ENCODE measurements around the gene CHI3L1.

CHI3L1 gene

DNA sequence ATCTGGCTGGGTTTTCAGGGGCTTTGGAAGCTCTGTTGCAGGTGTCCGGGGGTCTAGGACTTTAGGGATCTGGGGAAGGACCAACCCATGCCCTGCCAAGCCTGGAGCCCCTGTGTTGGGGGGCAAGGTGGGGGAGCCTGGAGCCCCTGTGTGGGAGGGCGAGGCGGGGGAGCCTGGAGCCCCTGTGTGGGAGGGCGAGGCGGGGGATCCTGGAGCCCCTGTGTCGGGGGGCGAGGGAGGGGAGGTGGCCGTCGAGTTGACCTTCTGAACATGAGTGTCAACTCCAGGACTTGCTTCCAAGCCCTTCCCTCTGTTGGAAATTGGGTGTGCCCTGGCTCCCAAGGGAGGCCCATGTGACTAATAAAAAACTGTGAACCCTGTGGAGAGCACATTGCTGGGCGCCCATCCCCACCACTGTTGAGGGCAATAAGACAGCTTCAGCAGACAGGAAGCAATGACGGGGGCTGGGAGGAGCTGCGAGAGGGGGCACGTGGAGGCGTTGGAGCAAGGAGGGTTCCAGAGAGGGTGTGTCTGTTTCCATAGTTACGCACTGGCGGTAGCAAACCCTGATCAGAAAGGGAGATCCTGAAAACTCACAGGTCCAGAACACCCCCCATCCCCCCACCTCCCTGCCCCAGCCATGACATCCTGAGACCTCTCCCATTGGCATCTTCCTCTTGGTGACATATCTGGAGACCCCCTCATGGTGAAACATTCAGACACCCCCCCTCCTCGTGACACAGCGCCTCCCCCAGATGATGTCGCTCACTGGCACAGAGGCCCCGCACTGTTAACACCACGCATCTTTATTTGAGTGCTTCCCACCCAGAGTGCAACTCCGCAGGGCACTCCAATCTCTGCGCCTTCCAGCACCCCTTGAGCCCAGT, 19.2 kb downstream of the CHI3L1 start:
- no peak for DNase-seq

DNA sequence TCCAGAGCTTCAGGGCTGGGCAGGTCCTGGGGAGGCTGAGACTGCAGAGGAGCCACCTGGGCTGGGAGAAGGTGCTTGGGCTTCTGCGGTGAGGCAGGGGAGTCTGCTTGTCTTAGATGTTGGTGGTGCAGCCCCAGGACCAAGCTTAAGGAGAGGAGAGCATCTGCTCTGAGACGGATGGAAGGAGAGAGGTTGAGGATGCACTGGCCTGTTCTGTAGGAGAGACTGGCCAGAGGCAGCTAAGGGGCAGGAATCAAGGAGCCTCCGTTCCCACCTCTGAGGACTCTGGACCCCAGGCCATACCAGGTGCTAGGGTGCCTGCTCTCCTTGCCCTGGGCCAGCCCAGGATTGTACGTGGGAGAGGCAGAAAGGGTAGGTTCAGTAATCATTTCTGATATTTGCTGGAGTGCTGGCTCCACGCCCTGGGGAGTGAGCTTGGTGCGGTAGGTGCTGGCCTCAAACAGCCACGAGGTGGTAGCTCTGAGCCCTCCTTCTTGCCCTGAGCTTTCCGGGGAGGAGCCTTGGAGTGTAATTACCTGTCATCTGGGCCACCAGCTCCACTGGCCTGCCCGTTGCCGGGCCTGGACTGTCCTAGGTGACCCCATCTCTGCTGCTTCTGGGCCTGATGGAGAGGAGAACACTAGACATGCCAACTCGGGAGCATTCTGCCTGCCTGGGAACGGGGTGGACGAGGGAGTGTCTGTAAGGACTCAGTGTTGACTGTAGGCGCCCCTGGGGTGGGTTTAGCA, 20.1 kb downstream of the CHI3L1 start:
- no peak for DNase-seq

DNA sequence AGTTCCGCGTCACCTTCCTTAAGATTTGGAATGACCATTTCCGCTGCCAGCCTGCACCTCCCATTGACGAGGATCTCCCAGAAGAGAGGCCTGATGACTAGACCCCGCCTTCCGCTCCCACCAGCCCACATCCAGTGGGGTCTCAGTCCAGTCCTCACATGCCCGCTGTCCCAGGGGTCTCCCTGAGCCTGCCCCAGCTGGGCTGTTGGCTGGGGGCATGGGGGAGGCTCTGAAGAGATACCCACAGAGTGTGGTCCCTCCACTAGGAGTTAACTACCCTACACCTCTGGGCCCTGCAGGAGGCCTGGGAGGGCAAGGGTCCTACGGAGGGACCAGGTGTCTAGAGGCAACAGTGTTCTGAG, 20.7 kb downstream of the CHI3L1 start:
- DNase-seq, result no peak

GRCh38 chr1:203165101-203165799, 21.3 kb downstream of the CHI3L1 start:
- no peak for DNase-seq

GRCh38 chr1:203163891-203164635, 22.4 kb downstream of the CHI3L1 start:
- DNase-seq, result no peak

DNA sequence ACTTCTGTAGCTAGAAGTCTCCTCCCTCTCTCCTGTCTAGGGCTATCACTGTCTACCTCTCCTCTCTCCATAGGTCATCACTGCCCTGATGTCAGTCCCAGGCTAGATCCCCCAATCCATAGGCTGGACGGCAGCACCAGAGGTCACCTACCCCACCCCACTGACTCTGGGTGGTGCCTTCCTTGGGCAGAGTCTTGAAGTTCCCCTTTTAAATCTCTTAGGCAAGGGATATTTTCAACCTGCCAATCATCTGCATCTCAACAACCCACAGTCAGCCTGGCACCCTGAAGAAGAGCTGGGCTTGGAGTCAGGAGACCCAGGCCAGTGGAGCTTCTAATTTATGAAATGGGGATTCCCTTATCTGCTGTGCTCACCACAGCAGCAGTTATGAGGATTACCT, 24.1 kb downstream of the CHI3L1 start:
- no peak for DNase-seq

DNA sequence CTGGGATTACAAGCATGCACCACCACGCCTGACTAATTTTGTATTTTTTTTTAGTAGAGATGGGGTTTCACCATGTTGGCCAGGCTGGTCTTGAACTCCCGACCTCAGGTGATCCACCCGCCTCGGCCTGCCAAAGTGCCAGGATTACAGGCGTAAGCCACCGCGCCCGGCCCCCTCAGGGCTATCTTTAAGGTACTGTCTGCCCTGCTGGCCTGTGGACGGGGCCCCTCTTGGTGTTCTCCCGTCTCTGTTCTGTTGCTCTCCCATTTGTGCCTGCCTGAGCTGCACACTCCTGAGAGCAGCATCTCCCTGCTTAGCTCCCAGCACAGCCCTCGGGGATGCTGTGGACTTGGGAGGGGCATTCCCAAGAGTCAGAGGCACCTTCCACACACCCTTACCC, 24.8 kb downstream of the CHI3L1 start:
- no peak for DNase-seq

GRCh38 chr1:203161175-203161574, 25.3 kb downstream of the CHI3L1 start:
- no peak for DNase-seq

DNA sequence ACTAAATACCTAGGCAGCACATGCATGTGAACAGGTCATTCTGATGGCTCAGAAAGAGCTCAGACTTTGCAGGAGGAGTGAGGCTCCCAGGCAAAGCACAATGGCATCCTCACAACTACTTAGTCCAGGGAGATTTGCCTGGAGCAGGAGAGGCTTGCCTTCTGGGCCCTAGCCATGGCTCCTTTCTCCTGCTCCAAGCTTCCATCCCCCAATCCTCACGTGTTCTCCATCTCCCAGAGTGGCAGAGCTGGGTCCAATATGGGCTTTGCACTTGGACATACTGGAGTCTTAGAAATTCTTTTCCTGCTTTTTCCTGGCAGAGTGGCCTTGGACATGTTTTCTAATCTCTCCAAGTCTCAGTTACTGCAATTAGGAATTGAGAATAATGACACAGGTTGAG, 26.7 kb downstream of the CHI3L1 start:
- DNase-seq, result no peak

- no peak for DNase-seq
Measured at GRCh38 chr1:203158960-203159665, 27.4 kb downstream of the CHI3L1 start.

DNA sequence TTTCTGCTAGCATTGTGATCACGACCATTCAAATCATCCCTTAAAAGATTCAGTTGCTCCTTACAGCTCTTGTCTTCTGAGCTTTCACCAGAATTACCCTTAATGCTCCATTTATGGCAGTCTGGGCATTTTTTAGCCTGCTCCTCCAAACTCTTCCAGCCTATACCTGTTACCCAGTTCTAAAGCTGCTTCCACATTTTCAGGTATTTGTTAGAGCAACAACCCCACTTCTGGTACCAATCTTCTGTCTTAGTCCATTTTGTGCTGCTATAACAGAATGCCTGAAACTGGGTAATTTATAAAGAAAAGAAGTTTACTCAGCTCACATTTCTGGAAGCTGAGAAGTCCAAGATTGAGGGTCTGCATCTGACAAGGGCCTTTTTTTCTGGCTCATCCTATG, 28.1 kb downstream of the CHI3L1 start:
- no peak for DNase-seq

- DNase-seq, result no peak
Measured at GRCh38 chr1:203156280-203156679, 30.2 kb downstream of the CHI3L1 start.

DNA sequence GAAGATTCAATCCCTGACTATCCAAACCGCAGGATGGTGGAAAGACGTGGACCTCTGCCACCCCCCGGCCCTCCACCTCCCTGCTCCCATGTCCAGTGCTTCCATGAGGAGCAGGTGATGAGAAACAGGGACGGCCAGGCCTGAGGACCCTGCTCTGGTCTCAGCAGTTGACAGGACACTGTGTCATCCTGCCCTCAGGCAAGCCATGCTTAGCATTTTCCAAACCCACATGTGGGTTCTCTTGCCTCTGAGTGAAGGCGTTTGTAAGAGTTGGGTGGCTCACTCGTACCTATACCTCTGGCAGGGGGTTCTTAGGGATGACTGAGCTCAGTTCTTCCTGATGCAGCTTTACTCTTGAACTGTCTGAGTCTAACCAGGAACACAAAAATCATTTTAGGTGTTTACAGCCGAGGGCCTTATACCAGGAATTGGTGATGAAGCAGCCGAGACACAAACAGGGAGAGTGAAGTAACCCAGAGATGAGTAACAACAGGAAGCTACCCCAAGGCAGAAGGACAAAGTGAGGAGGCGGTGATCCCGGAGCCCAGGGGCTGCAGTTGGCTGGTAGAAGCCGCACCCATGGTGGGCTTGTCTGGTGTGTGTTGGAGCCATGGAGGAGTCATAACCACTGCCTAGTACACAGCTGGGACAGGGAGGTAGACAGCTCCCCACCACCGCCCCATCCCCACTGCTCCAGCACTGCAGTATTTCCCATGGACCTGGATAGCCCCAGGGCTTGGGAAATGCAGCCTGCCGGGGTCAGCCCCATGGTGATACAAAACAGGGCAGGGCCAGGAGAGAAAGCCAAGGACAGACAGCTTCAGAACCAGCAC, 32.3 kb downstream of the CHI3L1 start:
- no peak for DNase-seq

GRCh38 chr1:203153051-203153988, 33.2 kb downstream of the CHI3L1 start:
- DNase-seq, result no peak

DNA sequence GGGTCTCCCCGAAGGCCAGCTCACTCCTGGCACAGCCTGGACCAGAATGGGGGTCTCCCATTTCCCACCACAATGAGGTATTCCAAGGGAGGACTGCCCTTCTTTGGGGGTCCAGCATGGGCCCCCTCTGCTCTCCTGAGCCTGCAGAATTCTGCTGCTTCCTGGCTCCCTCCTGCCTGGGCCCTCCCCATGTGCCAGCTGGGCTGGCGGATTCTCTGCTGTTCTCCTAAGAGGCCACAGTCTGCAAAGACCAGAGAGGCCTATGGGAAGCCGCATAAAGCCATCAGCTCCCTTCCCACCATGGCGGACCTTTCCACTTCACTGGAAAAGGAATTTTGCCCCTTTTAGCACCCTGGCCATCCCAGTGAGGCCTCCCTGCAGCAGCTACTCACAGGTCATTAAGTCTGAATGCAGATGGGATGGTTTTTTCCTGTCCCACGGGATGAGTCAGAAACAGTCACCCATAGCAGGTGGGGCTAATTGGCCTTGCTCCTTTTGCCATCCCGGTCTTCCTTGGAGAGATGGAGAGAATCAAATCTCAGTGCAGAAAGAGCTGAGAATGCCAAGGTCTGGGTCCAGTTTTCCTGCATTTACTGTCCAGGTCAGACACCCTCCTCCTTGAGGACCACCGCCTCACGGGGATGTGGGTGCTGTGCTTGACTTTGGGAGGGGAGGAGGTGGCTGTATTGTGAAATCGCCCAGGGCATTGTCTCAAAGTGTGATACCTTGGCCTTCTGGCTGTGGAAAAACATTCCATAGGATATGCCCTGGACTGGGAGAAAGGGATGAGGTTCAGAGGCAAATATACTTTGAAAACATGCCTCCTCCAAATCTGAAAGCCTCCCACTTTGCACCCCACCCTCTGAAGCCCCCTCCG, 34.1 kb downstream of the CHI3L1 start:
- no peak for DNase-seq

- DNase-seq, result no peak
Measured at GRCh38 chr1:203151362-203152157, 34.9 kb downstream of the CHI3L1 start.

DNA sequence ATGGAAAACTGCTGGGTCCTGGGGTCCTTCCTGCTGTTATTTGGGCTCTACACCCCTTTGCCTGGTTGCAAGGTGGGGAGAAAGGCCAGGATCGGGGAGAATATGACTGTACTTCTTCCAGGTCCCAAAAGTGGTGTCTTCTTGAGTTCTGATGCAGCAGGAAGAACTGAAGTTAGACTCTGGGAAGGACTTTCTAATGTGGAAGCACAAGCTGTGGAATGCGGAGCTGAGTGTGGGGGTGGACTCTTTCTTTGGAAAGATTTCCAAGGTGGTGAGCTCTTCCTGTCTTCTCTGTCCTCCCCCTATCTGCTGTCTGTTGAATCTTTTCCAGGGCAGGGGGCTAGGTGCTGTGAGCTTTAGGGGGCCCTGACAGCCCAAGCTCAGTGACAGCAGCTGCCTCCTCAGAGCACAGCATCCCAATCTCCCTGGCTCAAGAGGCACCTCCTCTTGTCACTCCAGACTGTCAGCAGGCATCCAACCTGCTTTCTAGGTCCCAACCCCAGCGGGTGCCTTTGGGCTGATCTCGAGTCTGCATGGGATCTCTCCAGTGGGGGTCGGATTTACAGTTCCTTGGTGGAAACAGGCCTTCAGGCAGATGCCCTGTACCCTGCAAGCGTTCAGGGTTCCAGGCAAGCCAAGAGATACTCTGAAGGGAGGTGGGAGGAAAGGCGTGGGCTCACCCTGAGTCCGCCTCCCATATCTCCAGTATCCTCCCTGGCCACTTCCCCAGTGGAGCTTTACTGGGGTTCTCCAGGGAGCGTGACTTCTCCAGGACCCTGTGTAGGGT, 35.8 kb downstream of the CHI3L1 start:
- no peak for DNase-seq
